Fibroblast of lung (primary cell): ENCODE measurements around the gene UPF2. TPM values are rescaled to one million over a fixed set of nuclear protein-coding genes. Genes with fewer than 3 reads are reported as not detected.

Experiments
- DNase-seq, 2 donors: peaks; one replicate each; pipeline versions ENCODE4 v3.0.0 to v3.0.0-alpha.2; 2010; ENCODE audit warnings: low read depth in 2 of 2
- H2AFZ ChIP-seq: 2 replicates; pipeline ENCODE4 v1.5.1; 2012; ENCODE audit warnings: low read length, control low read depth, inconsistent platforms
- H3K27ac ChIP-seq: 2 replicates; pipeline ENCODE4 v1.5.1; 2011; ENCODE audit warnings: low read length, control low read depth; ENCODE audit not compliant: insufficient read depth
- H3K27me3 ChIP-seq: 2 replicates; pipeline ENCODE4 v1.5.1; 2011; ENCODE audit warnings: mild to moderate bottlenecking, low read length; ENCODE audit not compliant: control insufficient read depth, insufficient read depth
- H3K36me3 ChIP-seq: 2 replicates; pipeline ENCODE4 v1.5.1; 2011; ENCODE audit warnings: low read length; ENCODE audit not compliant: control insufficient read depth, insufficient read depth
- H3K4me1 ChIP-seq: 2 replicates; pipeline ENCODE4 v1.5.1; 2011; ENCODE audit warnings: low read length; ENCODE audit not compliant: control insufficient read depth, insufficient read depth; ENCODE audit errors: extremely low read depth
- H3K4me2 ChIP-seq: 2 replicates; pipeline ENCODE4 v1.5.1; 2011; ENCODE audit warnings: low read length, control low read depth; ENCODE audit not compliant: insufficient read depth; ENCODE audit errors: extremely low read depth
- H3K4me3 ChIP-seq, 4 experiments: fragments of 200-600 bp in 1 of 4; sonication (generic) in 1 of 4; replicated peaks in 1 of 4; 2 replicates each; pipeline ENCODE4 v1.5.1; 2011 to 2016; ENCODE audit warnings: low read length in 4 of 4, low read depth in 3 of 4, mild to moderate bottlenecking in 3 of 4, control low read depth in 2 of 4, inconsistent platforms in 1 of 4, mixed read lengths in 1 of 4; ENCODE audit not compliant: insufficient read depth in 1 of 4; ENCODE audit errors: control extremely low read depth in 1 of 4
- H3K79me2 ChIP-seq: 2 replicates; pipeline ENCODE4 v1.5.1; 2012; ENCODE audit warnings: mild to moderate bottlenecking, low read length, inconsistent platforms; ENCODE audit not compliant: control insufficient read depth, insufficient read depth
- H3K9ac ChIP-seq: 2 replicates; pipeline ENCODE4 v1.5.1; 2011; ENCODE audit warnings: mild to moderate bottlenecking, low read length, control low read depth; ENCODE audit not compliant: insufficient read depth
- H3K9me3 ChIP-seq: 2 replicates; pipeline ENCODE4 v1.5.1; 2012; ENCODE audit warnings: low read depth, low read length; ENCODE audit not compliant: control insufficient read depth, insufficient read depth
- H4K20me1 ChIP-seq: 2 replicates; pipeline ENCODE4 v1.5.1; 2011; ENCODE audit warnings: low read length; ENCODE audit not compliant: control insufficient read depth, insufficient read depth; ENCODE audit errors: extremely low read depth
- EZH2 ChIP-seq: IDR thresholded peaks from 2 replicates; pipeline ENCODE4 v1.5.1; 2012; ENCODE audit warnings: low read length, control low read depth, mild to moderate bottlenecking; ENCODE audit errors: missing control alignments
- polyA plus RNA-seq, 2 donors: library from polyadenylated mRNA; depleted of rRNA in 1 of 2; stranded (reverse) in 1 of 2; unstranded in 1 of 2; fragments of >200 nt; gene quantifications; 2 replicates each; pipeline ENCODE4 v1.2.1, GENCODE V29; 2011 to 2012; ENCODE audit warnings: missing spikeins in 1 of 2
- total RNA-seq: library from RNA; depleted of rRNA; stranded (reverse); fragments of >200 nt; gene quantifications from 2 replicates; pipeline ENCODE4 v1.2.1, GENCODE V29; 2014
- TF ChIP-seq, protein P1 (sequence below), 2 donors: IDR thresholded peaks in 1 of 2; conservative IDR thresholded peaks in 1 of 2; 1 replicate in 1 of 2; 2 replicates in 1 of 2; pipeline ENCODE4 v1.5.1; 2011 to 2012; ENCODE audit warnings: low read length in 2 of 2, control low read depth in 1 of 2, inconsistent platforms in 1 of 2, low read depth in 1 of 2, mild to moderate bottlenecking in 1 of 2

Gene UPF2
- total and polyA plus RNA-seq, 2 donors (not counting 1 experiment from before 2014, with no cell fraction given) = 20.8 to 22.6 TPM

DNA sequence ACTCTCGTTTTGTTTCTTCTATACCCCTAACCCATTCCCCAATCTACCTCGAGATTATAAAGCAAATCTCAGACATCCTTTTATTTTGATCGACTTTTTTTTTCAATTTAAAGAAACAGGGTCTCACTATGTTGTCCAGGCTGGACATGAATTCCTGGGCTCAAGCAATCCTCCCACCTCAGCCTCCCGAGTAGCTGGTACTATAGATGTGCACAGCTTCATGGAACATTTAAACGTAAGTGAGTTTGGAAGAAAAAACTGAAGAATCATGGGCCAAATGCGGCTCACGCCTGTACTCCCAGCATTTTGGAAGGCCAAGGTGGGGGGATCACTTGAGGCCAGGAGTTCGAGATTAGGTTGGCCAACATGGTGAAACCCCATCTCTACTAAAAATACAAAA is 96.0 kb downstream of the UPF2 start:
- Histone ChIP-seq H3K4me3 (no peak overlapping the region), H3K79me2 (no peaks in the 10 kb centered on the region), H3K9me3 (no peaks in the 10 kb centered on the region), H3K9ac (no peak overlapping the region), H3K36me3 (peaks cover 2% of the 10 kb centered on the region), H3K4me1 (no peaks in the 10 kb centered on the region), H2AFZ (no peak overlapping the region), H3K27ac (no peak overlapping the region), H3K27me3 (no peaks in the 10 kb centered on the region), H4K20me1 (no peaks in the 10 kb centered on the region), H3K4me2 (no peak overlapping the region)
- TF ChIP-seq, protein P1, sequence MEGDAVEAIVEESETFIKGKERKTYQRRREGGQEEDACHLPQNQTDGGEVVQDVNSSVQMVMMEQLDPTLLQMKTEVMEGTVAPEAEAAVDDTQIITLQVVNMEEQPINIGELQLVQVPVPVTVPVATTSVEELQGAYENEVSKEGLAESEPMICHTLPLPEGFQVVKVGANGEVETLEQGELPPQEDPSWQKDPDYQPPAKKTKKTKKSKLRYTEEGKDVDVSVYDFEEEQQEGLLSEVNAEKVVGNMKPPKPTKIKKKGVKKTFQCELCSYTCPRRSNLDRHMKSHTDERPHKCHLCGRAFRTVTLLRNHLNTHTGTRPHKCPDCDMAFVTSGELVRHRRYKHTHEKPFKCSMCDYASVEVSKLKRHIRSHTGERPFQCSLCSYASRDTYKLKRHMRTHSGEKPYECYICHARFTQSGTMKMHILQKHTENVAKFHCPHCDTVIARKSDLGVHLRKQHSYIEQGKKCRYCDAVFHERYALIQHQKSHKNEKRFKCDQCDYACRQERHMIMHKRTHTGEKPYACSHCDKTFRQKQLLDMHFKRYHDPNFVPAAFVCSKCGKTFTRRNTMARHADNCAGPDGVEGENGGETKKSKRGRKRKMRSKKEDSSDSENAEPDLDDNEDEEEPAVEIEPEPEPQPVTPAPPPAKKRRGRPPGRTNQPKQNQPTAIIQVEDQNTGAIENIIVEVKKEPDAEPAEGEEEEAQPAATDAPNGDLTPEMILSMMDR (conservative IDR thresholded peaks at IDR 0.05 in 1 of 2, IDR thresholded peaks at IDR 0.05 in 1 of 2; ENCODE audit: low read depth in 1 of 2, low read length in 2 of 2) = no peak
- no peak for TF ChIP-seq EZH2
- no peak for DNase-seq

DNA sequence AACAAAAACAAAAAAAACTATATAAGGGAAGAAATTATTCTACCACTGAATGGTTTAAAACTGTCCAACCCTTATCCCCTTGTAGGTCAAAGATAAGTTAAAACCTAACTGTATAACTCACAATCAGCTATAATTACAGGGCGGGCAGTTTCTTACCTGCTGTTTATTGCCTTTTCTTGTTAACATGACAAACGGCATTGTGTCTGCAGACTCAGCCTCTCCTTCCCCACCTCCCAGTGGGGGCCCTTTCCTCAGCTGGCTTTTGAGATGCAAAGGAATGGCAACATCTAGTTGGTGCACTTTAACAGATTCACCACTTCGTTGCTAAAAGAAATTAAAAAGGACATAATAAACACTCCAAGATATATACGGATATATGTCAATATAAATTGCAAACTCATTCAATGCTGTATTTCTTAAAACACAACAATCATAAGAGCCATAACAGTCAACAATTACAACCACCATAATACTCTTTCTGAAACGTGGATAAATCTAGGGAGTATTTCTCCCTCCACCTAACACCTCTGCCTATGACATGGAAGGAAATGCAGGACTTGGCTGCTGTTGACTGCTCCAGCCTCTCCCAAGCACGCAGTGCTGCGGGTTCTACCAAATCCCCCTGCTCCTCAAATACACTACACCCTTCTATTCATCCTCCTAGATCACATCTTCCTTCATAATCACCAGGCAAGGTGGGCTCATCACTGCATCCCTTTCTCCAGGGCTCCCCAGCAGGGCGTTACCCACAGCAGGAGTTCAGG is 106.0 kb downstream of the UPF2 start:
- H3K9ac ChIP-seq = no peak overlapping the region
- no peaks in the 10 kb centered on the region for H3K27me3 ChIP-seq
- H3K27ac ChIP-seq = no peak overlapping the region
- H3K4me3 ChIP-seq = no peak overlapping the region
- H2AFZ ChIP-seq = no peak overlapping the region
- no peaks in the 10 kb centered on the region for H4K20me1 ChIP-seq
- H3K4me2 ChIP-seq = no peak overlapping the region
- H3K36me3 ChIP-seq = peaks cover 4% of the 10 kb centered on the region
- DNase-seq = no peak
- H3K4me1 ChIP-seq = no peaks in the 10 kb centered on the region
- no peaks in the 10 kb centered on the region for H3K79me2 ChIP-seq
- H3K9me3 ChIP-seq = no peaks in the 10 kb centered on the region
- no peak for TF ChIP-seq EZH2
- TF ChIP-seq, protein P1 (conservative IDR thresholded peaks at IDR 0.05 in 1 of 2, IDR thresholded peaks at IDR 0.05 in 1 of 2; ENCODE audit: low read depth in 1 of 2, low read length in 2 of 2) = no peak

DNA sequence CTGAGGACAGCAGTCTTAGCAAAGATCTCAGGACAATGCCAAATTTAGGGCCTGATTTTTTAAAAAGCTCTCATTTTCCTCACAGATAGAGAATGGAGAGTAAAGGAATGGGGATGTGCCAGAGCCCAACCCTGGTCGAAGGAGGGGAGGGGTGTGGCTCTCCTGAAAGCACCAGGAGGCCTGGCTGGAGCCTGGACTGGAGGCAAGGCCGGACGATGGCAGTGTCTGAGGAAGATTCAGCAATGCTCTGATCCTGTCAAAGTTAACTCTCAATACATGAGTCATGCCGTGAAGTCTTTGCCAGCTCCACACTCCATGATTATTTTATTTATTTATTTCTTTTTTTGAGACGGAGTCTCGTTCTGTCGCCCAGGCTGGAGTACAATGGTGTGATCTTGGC is 108.3 kb downstream of the UPF2 start:
- no peak overlapping the region for H2AFZ ChIP-seq
- no peaks in the 10 kb centered on the region for H3K9me3 ChIP-seq
- no peaks in the 10 kb centered on the region for H4K20me1 ChIP-seq
- DNase-seq = peak in 1 of 2 donors; percentile 44
- no peaks in the 10 kb centered on the region for H3K79me2 ChIP-seq
- H3K27ac ChIP-seq = no peak overlapping the region
- no peaks in the 10 kb centered on the region for H3K27me3 ChIP-seq
- no peak overlapping the region for H3K4me3 ChIP-seq
- H3K4me1 ChIP-seq = no peaks in the 10 kb centered on the region
- TF ChIP-seq, protein P1 (conservative IDR thresholded peaks at IDR 0.05 in 1 of 2, IDR thresholded peaks at IDR 0.05 in 1 of 2; ENCODE audit: low read depth in 1 of 2, low read length in 2 of 2) = no peak
- TF ChIP-seq EZH2 = no peak
- H3K36me3 ChIP-seq = peaks cover 6% of the 10 kb centered on the region
- H3K4me2 ChIP-seq = no peak overlapping the region
- no peak overlapping the region for H3K9ac ChIP-seq
